ENCODE results near the gene TVP23C.

GRCh38 chr17:15493693-15494035 lies 69.6 kb downstream of the TVP23C start:
- no peak for TF ChIP-seq SUZ12 (IDR thresholded peaks at IDR 0.05)
- no peak for TF ChIP-seq ELF4 (IDR thresholded peaks at IDR 0.05)
- no peak for TF ChIP-seq LEF1 (IDR thresholded peaks at IDR 0.05; ENCODE audit: borderline replicate concordance)
- no peak for TF ChIP-seq ARNT (IDR thresholded peaks at IDR 0.05)
- TF ChIP-seq SP1 (IDR thresholded peaks at IDR 0.05) = no peak
- no peak for TF ChIP-seq FOXK2 (IDR thresholded peaks at IDR 0.05)
- no peak for TF ChIP-seq CTBP1 (IDR thresholded peaks at IDR 0.05; ENCODE audit: borderline replicate concordance)
- no peak for TF ChIP-seq TARDBP (IDR thresholded peaks at IDR 0.05)
- TF ChIP-seq FOXA1 (IDR thresholded peaks at IDR 0.05) = no peak
- TF ChIP-seq BHLHE40 (IDR thresholded peaks at IDR 0.05; ENCODE audit: borderline replicate concordance) = no peak
- TF ChIP-seq FOXM1 (IDR thresholded peaks at IDR 0.05; ENCODE audit: borderline replicate concordance) = no peak
- no peak for TF ChIP-seq NFRKB (IDR thresholded peaks at IDR 0.05)
- no peak for TF ChIP-seq L3MBTL2 (conservative IDR thresholded peaks at IDR 0.05)
- no peak for TF ChIP-seq ZNF384 (IDR thresholded peaks at IDR 0.05)

All from HEK293T (cell line).